ENCODE data around the gene PLEKHA6. TPM values are rescaled to one million over a fixed set of nuclear protein-coding genes. Genes with fewer than 3 reads are reported as not detected.
A peak's percentile ranks its signal among the peaks of the same experiment; 100 is the strongest.

PLEKHA6 gene
- total RNA-seq, 1 experiment from 2014 or later = 5.5 TPM

GRCh38 chr1:204283711-204284651 is 75.7 kb downstream of the PLEKHA6 start:
- no peak overlapping the region for H3K27ac ChIP-seq (ENCODE audit: low read length)
- no peak for TF ChIP-seq CTCF (IDR thresholded peaks at IDR 0.05)
- no peak for TF ChIP-seq POLR2AphosphoS5 (IDR thresholded peaks at IDR 0.05; ENCODE audit: low read depth, low read length)
- no peak for TF ChIP-seq REST (IDR thresholded peaks at IDR 0.05; ENCODE audit: insufficient read depth in 1 of 2, low read depth in 2 of 2, low read length in 1 of 2)
- no peak for TF ChIP-seq TCF7L2 (IDR thresholded peaks at IDR 0.05; ENCODE audit: low read depth, low read length)
- TF ChIP-seq SIN3A (IDR thresholded peaks at IDR 0.05; ENCODE audit: borderline replicate concordance, insufficient read depth, low read depth, low read length) = no peak
- peaks cover 5% of the 10 kb centered on the region; the same call in 1 of the 2 replicates for H3K4me1 ChIP-seq (ENCODE audit: control insufficient read depth, insufficient read depth, low read length)
- BruUV-seq (replicated peaks) = no TSS peak
- peaks cover 5% of the 10 kb centered on the region for H3K27me3 ChIP-seq (ENCODE audit: control insufficient read depth, insufficient read depth, low read length)
- DNase-seq (ENCODE audit: low read depth, low spot score) = no peak
- H3K36me3 ChIP-seq (ENCODE audit: control insufficient read depth, insufficient read depth, low read length) = no peaks in the 10 kb centered on the region
- no peak overlapping the region for H3K4me3 ChIP-seq (ENCODE audit: low read depth in 2 of 2, low read length in 2 of 2)
- ATAC-seq = peak; percentile 23; the same call in 1 of the 2 replicates
- intact Hi-C loops (cut with micrococcal nuclease; ENCODE audit: unreplicated experiment) = no loop called here
- CTCF ChIA-PET = interaction anchor here (0.6 kb wide), 1 partner anchor 16 kb away, joined by 4 read pairs; no protein-coding TSS in a partner anchor
- in situ Hi-C loops (cut with HindIII; ENCODE audit: low pct_unique_long_range_greater_than_20kb, low sequenced_read_pairs) = no loop called here
- POLR2A ChIA-PET = interaction anchor here (0.6 kb wide), 1 partner anchor 12 kb away, joined by 3 read pairs; no protein-coding TSS in a partner anchor
- no peaks in the 10 kb centered on the region for H3K9me3 ChIP-seq (ENCODE audit: control insufficient read depth, insufficient read depth, low read depth, low read length)

- H3K27ac ChIP-seq (ENCODE audit: low read length) = no peak overlapping the region
- H3K4me1 ChIP-seq (ENCODE audit: control insufficient read depth, insufficient read depth, low read length) = peaks cover 5% of the 10 kb centered on the region; the same call in 1 of the 2 replicates
- CTCF ChIA-PET = interaction anchor here (0.6 kb wide), 1 partner anchor 125 kb away, joined by 7 read pairs; no protein-coding TSS in a partner anchor
- DNase-seq (ENCODE audit: low read depth, low spot score) (no peak), ATAC-seq (no peak)
- POLR2A ChIA-PET = interaction anchor here (0.6 kb wide), 1 partner anchor 801 kb away, joined by 4 read pairs; the partner anchor contains the start of gene TMEM81
- H3K27me3 ChIP-seq (ENCODE audit: control insufficient read depth, insufficient read depth, low read length) = peaks cover 8% of the 10 kb centered on the region
- intact Hi-C loops (cut with micrococcal nuclease; ENCODE audit: unreplicated experiment) (no loop called here), in situ Hi-C loops (cut with HindIII; ENCODE audit: low pct_unique_long_range_greater_than_20kb, low sequenced_read_pairs) (no loop called here)
- no peak overlapping the region for H3K4me3 ChIP-seq (ENCODE audit: low read depth in 2 of 2, low read length in 2 of 2)
- BruUV-seq (replicated peaks) = no TSS peak
- no peaks in the 10 kb centered on the region for H3K36me3 ChIP-seq (ENCODE audit: control insufficient read depth, insufficient read depth, low read length)
- no peaks in the 10 kb centered on the region for H3K9me3 ChIP-seq (ENCODE audit: control insufficient read depth, insufficient read depth, low read depth, low read length)
- no peak for TF ChIP-seq TCF7L2 (IDR thresholded peaks at IDR 0.05; ENCODE audit: low read depth, low read length)
- no peak for TF ChIP-seq POLR2AphosphoS5 (IDR thresholded peaks at IDR 0.05; ENCODE audit: low read depth, low read length)
- TF ChIP-seq SIN3A (IDR thresholded peaks at IDR 0.05; ENCODE audit: borderline replicate concordance, insufficient read depth, low read depth, low read length) = no peak
- TF ChIP-seq CTCF (IDR thresholded peaks at IDR 0.05) = no peak
These were observed 76.9 kb downstream of the PLEKHA6 start for GRCh38 chr1:204282761-204283221.

All from Panc1 (cell line).